Stimulated activated CD8-positive, alpha-beta memory T cell treated with anti-CD3 and anti-CD28 coated beads, Interleukin-7, amount 100 ng/mL, for 48 hours (primary cell): ENCODE results near the gene CCK.
"Not testable (repeated sequence)": the region's sequence is repeated elsewhere in the genome, so short reads cannot be mapped to it uniquely, and the experiment has no call there.

ENCODE experiments used
- DNase-seq, 2 donors: peaks; one replicate each; pipeline ENCODE4 v3.0.0-alpha.2; 2020; ENCODE audit warnings: low read depth in 1 of 2; ENCODE audit errors: extremely low read depth in 1 of 2

The CCK gene

GRCh38 chr3:42266085-42266484 lies at the start of gene CCK:
Gene CCK (minus strand): TSS chr3:42266185. CDS start chr3:42263630, 2,555 bp downstream.
- no peak for DNase-seq

GRCh38 chr3:42314411-42314810 lies 48.4 kb upstream of the CCK start:
- no peak for DNase-seq

- no peak for DNase-seq
Measured at GRCh38 chr3:42308651-42309050, 42.7 kb upstream of the CCK start.

- no peak for DNase-seq
Measured at GRCh38 chr3:42306499-42306898, 40.5 kb upstream of the CCK start.

- no peak for DNase-seq
Measured at GRCh38 chr3:42302924-42303634, 37.1 kb upstream of the CCK start.

GRCh38 chr3:42301446-42302175 lies 35.6 kb upstream of the CCK start:
- DNase-seq: no peak

- no peak for DNase-seq
Measured at GRCh38 chr3:42300778-42301177, 34.8 kb upstream of the CCK start.

- no peak for DNase-seq
Measured at GRCh38 chr3:42300013-42300412, 34.0 kb upstream of the CCK start.

- DNase-seq: no peak
Measured at GRCh38 chr3:42298259-42298658, 32.3 kb upstream of the CCK start.

GRCh38 chr3:42292009-42292408 lies 26.0 kb upstream of the CCK start:
- DNase-seq: no peak

GRCh38 chr3:42290966-42291714 lies 25.2 kb upstream of the CCK start:
- DNase-seq: no peak

- no peak for DNase-seq
Measured at GRCh38 chr3:42289026-42289425, 23.0 kb upstream of the CCK start.

GRCh38 chr3:42288385-42288784 lies 22.4 kb upstream of the CCK start:
- no peak for DNase-seq

- DNase-seq: not testable (repeated sequence)
Measured at GRCh38 chr3:42287423-42287822, 21.4 kb upstream of the CCK start.

- DNase-seq: no peak
Measured at GRCh38 chr3:42277676-42278075, 11.7 kb upstream of the CCK start.

GRCh38 chr3:42276141-42277132 lies 10.5 kb upstream of the CCK start:
- no peak for DNase-seq

- no peak for DNase-seq
Measured at GRCh38 chr3:42275217-42275616, 9.2 kb upstream of the CCK start.

GRCh38 chr3:42274266-42274665 lies 8.3 kb upstream of the CCK start:
- DNase-seq: no peak

GRCh38 chr3:42273361-42273760 lies 7.4 kb upstream of the CCK start:
- no peak for DNase-seq

- DNase-seq: no peak
Measured at GRCh38 chr3:42271786-42272185, 5.8 kb upstream of the CCK start.

GRCh38 chr3:42270561-42270960 lies 4.6 kb upstream of the CCK start:
- no peak for DNase-seq
